Measurements from ENCODE around the gene OR7G3.

The OR7G3 gene

GRCh38 chr19:9126900-9127405 lies at the start of gene OR7G3:
TSS of gene OR7G3 (minus strand) at chr19:9126950. CDS start at chr19:9126950, 0 bp downstream.
- no peak for DNase-seq (ENCODE audit: low spot score)

DNA sequence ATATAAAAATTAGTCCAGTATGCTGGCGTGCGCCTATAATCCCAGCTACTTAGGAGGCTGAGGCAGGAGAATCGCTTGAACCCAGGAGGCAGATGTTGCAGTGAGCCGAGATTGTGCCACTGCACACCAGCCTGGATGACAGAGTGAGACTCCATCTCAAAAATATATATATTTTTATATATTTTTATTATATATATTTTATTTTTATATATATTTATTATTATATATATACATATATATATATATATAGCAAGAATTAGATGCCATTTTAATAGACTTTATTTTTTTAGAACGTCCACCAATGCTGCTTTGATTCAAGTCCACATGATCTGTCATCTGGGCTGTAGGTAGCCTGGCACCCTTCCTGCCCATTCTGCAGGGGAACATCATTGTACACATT lies 48.6 kb upstream of the OR7G3 start:
- no peak for DNase-seq (ENCODE audit: low spot score)

- no peak for DNase-seq (ENCODE audit: low spot score)
These were observed 44.7 kb upstream of the OR7G3 start for GRCh38 chr19:9171393-9171991.

DNA sequence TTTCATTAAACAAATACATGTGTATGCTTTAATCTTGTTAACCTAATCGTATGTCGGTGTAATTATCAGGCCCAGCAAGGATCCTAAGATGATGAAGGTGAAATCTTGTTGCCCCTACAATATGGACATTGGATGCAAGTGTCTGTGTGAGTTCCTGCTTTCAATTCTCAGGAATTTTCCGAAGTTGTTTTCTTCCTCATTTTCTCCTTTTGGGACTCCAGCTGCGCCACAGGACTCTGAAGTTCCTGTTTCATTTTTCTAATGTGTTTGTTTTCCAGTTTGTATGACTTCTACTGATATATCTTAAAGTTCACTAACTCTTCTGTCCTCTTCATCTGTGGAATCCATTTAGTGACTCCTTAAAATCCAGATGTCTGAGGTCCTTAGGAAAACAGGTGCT lies 40.1 kb upstream of the OR7G3 start:
- no peak for DNase-seq (ENCODE audit: low spot score)

GRCh38 chr19:9165261-9165660 lies 38.5 kb upstream of the OR7G3 start:
- no peak for DNase-seq (ENCODE audit: low spot score)

DNA sequence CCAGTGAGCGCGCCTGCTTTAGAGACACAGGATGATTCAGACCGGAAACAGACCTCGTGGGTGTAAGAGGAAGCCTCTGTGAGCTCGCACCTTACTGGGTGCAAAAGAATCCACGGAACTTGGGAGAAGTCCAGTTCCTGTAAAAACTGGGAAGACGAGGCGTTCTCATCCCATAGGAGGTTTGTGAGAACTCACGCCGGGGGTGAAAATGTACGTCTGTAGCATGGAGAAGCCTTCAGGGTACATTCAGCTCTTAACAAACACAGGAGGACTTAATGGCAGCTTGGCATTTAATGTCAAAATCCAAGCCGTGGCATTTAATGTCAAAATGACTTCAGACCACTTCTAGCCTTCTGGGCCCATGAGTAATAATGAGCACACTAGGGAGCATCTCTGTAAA lies 34.7 kb upstream of the OR7G3 start:
- no peak for DNase-seq (ENCODE audit: low spot score)

DNA sequence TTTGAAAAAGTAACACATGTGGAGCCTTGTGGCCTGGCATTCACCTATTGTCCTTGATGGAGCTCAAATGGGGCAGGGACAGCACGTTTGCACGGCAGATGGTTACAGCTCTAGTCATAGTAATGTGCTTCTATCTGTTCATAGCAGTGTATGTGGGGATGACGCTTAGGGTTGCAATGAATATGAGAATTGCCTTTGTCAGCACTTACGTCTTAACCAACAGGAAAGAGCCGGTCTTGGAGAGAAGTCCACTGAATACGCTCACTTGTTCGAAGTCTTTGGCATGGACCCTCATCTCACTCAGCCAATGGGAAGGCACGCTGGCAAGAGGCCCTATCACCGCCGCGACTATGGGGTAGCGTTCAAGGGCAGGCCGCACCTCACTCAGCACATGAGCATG lies 33.1 kb upstream of the OR7G3 start:
- DNase-seq (ENCODE audit: low spot score), result no peak

- DNase-seq (ENCODE audit: low spot score), result no peak
These were observed 29.6 kb upstream of the OR7G3 start for GRCh38 chr19:9156304-9156703.

DNA sequence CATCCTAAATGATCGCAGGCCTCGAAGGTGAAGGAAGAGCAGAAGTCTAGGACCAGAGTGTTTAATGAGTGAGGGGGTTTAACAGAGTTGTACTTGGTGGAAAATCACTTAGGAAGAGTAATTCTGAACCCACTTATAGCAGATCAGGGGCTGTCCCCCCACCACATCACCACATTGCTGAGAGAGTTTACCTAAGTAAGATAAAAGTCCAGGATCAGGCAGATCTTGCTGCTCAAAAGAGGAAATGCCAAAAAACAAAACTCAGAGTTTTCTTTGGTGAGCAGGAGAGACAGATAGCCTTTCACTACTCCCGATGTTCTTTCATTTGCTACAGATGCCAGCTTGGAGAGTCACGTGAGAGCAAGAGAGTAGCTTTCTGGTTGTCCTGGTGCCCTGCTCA lies 28.8 kb upstream of the OR7G3 start:
- DNase-seq (ENCODE audit: low spot score), result no peak

- no peak for DNase-seq (ENCODE audit: low spot score)
These were observed 24.6 kb upstream of the OR7G3 start for GRCh38 chr19:9151367-9151766.

GRCh38 chr19:9150650-9151049 lies 23.9 kb upstream of the OR7G3 start:
- no peak for DNase-seq (ENCODE audit: low spot score)

DNA sequence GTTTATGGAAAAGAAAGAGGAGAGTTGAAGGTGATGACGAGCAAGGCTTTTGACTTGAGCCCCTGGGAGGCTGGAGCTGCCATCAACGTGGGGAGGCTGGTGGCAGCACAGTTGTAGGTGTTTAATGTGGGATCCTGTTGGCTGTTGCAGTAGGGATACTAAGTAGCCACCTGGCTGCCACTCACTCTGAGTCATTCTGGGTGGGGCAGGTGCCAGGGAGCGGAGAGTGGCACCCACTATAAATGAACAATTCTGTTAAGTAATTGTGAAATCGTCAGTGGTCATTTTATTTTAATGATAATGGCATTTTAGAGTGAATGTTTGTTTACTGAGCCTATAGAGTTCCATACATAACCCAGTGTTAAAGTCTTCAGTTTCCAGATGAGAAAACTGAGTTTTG lies 23.2 kb upstream of the OR7G3 start:
- DNase-seq (ENCODE audit: low spot score), result no peak

GRCh38 chr19:9148697-9149096 lies 21.9 kb upstream of the OR7G3 start:
- no peak for DNase-seq (ENCODE audit: low spot score)

- DNase-seq (ENCODE audit: low spot score), result no peak
These were observed 20.1 kb upstream of the OR7G3 start for GRCh38 chr19:9146882-9147281.

GRCh38 chr19:9144920-9145319 lies 18.2 kb upstream of the OR7G3 start:
- no peak for DNase-seq (ENCODE audit: low spot score)

- DNase-seq (ENCODE audit: low spot score), result peak; percentile 70
These were observed 13.6 kb upstream of the OR7G3 start, which contains the start of gene ZNF317 for GRCh38 chr19:9140159-9140874. TSS of gene ZNF317 (plus strand) at chr19:9140397. CDS start at chr19:9156017, 15,620 bp downstream.

DNA sequence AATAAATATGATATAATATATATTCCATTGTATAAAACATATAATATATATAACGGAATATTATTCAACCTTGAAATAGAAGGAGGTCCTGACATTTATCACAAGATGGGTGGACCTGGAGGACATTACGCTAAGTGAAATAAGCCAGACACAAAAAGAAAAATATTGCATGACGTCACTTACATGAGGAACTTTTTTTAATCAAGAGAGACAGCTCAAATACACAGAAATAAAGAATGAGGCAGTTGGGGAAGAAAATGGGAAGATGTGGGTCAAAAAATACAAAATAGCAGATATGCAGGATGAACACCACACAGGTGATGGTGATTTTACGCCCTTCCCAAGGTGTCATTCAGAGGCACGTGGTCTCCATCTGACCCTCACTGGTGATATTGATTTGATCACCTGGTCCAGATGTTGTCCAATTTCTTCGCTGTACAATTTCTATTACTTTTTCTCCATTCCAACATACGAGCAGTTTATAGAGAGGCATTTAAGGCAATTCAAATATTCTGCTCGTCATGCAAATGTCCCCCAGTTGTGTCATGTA lies 12.9 kb upstream of the OR7G3 start:
- no peak for DNase-seq (ENCODE audit: low spot score)

DNA sequence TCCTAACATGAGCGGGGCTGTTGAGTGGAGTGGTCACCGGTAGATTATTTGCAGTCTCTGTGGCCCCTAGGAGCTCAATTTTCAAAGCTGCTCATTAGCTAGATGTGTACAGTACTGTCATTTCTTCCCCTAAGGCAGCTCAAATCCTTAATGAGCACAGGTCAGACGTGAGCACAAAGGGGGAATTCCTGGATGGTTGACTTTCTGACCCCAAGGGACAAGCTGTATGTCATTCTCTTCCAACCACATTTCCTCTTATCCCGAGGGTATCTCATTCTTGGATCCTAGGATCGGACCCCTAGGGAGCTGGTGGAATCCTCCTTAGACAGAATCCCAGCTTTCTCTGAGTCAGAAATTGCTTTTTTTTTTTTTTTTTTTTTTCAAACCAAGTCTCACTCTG lies 5.7 kb upstream of the OR7G3 start:
- no peak for DNase-seq (ENCODE audit: low spot score)

DNA sequence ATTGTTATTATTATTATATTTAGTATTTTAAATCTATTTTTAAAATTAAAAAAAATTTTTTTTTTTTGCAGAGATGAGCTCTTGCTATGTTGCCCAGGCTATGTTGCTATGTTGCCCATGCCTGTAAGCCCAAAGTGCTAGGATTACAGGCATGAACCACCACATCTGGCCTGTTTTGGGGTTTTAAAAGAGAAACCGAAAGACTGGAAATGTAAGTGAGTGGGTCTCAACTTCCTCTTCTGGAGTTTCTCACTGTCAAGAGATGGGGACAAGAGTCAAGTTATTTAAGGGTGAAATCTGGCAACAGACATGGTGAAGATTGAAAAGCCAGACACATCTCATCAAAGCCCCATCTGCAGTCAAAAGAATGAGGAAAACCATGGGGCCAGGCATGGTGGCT lies 4.2 kb upstream of the OR7G3 start:
- no peak for DNase-seq (ENCODE audit: low spot score)

- no peak for DNase-seq (ENCODE audit: low spot score)
These were observed 1.4 kb upstream of the OR7G3 start for GRCh38 chr19:9128171-9128570.

DNA sequence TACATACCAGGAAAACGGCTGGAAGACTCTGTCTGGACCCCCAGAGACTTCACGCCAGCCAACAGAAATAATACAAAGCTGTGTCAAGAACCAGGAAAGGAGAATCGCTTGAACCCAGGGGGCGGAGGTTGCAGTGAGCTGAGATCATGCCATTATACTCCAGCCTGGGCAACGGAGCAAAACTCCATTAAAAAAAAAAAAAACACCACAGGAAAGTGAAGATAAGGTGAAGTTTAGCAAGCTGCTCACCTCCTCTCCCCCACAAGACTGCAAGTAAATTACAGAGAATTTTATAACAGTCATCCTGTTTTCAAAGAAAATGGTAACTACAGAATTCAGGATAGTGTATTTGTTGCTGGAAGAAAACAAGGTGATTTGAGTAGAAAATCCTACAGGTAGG lies 10.2 kb downstream of the OR7G3 start:
- DNase-seq (ENCODE audit: low spot score), result no peak

DNA sequence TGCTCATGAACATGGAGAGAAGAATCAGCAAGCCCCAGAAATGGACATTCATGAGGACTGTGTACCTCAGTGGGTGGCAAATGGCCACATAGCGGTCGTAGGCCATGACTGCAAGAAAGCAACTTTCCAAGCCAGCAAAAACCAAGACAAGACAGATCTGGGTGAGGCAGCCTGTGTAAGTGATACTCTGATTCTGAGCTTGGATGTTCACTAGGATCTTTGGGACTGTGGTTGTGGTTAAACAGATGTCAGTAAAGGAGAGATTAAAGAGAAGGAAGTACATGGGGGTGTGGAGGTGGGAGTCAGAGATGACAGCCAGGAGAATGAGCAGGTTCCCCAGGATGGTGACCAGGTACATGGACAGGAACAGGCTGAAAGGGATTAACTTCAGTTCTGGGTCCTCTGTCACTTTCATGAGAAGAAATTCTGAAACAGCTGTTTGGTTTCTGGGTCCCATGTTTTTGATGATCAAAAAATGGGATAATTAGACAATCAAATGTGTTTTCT lies 11.4 kb downstream of the OR7G3 start, which contains the start of gene OR7G1:
OR7G1 (minus strand) TSS at position 457 of the 507 bp plus-strand sequence; CDS start at position 457, 0 bp downstream.
- no peak for DNase-seq (ENCODE audit: low spot score)

GRCh38 chr19:9109959-9110358 lies 16.8 kb downstream of the OR7G3 start:
- no peak for DNase-seq (ENCODE audit: low spot score)
